NCI-H1092 treated with DMSO at 0.1 percent for 48 hours (cell line): ENCODE results near the gene KCTD7.
"Not testable (repeated sequence)": the region's sequence is repeated elsewhere in the genome, so short reads cannot be mapped to it uniquely, and the experiment has no call there.

ENCODE experiments used
- DNase-seq: peaks from one replicate; lab custom pipeline; 2025; lab: John Stamatoyannopoulos, UW

The KCTD7 gene

DNA sequence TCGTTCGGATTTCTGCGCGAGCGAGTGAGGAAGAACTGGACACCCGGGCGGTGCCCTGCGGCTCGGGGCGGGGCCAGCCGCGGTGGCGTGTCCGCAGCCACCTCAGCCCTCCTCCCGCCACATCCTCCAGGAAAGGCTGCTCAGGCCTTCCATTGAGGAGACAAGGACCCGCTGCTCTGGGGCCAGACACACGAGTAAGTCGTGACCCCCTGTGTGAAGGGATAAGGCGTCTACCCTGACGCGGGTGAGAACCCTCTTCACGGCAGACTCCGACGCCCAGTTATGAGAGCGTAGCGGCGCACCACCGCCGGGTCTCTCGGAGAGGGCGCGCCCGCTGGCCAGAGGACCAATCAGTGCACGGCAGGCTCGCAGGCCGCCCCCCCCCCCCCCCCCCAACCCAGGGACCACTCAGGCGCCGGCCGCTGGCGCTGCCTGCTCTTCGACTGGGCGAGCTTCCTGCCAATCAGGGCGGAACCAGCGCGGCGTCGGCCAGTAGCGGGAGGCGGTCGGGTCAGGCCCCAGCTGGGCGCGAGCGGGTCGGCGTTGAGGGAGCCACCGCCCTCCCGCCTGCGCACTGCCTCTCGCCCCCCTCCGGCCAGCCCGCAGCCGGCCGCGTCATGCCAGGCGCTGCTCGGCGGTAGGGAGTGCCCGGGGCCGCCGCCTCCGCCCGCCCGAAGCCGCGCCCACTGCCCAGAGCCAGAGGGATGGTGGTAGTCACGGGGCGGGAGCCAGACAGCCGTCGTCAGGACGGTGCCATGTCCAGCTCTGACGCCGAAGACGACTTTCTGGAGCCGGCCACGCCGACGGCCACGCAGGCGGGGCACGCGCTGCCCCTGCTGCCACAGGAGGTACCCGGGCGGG lies at the start of gene KCTD7:
TSS of gene KCTD7 (plus strand) at position 521 of the 861 bp plus-strand sequence. CDS start at position 705, 184 bp downstream.
- peak; percentile 98 for DNase-seq

DNA sequence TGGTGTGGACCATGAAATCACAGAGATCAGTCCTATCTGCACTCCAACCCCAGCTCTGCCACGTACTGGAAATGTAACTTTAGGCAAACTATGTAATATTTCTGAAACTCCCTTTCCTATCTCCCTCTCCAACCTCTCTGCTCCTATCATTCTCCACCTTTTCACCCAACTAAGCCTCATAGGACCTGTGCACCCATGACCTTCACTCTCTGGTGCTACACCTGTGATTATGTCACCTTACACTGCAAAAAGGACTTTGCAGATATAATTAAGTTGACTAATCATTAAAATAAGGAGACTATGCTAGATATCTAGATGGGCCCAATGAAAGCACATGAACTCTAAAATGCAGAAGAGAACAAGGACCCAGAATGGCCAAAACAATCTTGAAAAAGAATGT lies 48.3 kb upstream of the KCTD7 start:
- not testable (repeated sequence) for DNase-seq

DNA sequence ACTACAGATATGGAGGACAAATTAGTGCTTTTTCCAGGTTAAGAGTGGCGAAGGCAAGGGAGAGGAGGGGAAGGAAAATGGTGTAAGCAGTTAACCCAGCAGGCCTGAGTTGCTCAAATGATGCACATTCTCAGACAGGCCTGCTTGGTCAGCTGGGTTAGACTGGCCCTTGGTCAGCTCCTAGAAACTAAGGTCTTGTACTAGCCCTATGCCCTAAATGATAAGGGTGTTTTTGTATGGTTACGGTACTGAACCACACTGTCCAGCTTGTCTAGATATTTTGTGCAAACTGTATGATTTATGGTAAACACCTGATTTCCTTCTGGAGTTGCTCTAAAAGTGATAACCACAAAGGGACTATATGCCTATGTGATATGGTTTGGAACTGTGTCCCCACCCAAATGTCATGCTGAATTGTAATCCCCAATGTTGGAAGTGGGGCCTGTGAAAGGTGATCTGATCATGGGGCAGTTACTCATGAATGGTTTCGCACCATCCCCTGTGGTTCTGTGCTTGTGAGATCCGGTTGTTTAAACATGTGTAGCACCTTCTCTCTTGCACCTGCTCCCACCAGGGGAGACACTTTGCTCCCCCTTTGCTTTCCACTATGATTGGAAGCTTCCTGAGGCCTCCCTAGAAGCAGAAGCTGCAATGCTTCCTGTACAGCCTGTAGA lies 45.7 kb upstream of the KCTD7 start:
- DNase-seq, result not testable (repeated sequence)

DNA sequence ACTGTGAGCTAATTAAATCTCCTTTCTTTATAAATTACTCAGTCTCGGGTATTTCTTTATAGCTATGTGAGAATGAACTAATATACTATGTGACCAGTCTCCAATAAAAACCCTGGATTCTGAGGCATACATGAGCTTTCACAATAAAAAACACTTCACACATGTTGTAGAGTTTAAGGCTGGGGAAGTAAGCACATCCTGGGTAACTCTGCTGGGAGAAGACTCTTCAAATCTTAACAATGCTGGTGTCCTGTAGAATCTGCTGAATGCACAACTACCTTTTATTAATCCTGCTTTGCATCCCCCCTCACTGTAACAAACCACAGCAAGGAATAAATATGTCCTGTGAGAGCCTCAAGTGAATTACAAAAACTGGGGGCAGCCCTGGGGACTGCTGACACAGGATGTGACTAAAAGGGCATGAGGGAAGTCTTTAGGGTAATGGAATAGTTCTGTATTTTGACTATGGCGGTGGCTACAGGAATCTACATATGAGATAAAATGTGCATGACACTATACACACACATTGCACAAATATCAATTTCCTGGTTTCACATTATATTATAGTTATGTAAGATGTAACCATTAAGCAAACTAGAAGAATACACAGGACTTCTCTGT lies 45.1 kb upstream of the KCTD7 start:
- no peak for DNase-seq

- DNase-seq, result no peak
Measured at GRCh38 chr7:66586181-66586580, 42.5 kb upstream of the KCTD7 start.

DNA sequence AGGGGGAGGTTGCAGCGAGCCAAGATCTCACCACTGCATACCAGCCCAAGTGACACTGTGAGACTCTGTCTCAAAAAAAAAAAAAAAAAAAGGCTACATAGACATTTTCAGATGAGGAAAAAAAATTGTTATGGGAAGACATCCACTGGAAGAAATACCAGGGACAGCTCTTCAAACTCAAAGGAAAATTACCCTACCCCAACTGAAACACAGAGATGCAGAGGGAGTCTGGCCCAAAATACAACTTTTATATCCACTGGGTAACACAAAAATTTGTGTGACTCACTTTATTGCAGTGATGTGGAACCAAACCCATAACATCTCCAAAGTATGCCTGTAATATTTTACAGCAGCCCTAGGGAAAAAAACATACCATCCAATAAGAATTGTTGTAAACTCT lies 40.5 kb upstream of the KCTD7 start:
- DNase-seq, result not testable (repeated sequence)

DNA sequence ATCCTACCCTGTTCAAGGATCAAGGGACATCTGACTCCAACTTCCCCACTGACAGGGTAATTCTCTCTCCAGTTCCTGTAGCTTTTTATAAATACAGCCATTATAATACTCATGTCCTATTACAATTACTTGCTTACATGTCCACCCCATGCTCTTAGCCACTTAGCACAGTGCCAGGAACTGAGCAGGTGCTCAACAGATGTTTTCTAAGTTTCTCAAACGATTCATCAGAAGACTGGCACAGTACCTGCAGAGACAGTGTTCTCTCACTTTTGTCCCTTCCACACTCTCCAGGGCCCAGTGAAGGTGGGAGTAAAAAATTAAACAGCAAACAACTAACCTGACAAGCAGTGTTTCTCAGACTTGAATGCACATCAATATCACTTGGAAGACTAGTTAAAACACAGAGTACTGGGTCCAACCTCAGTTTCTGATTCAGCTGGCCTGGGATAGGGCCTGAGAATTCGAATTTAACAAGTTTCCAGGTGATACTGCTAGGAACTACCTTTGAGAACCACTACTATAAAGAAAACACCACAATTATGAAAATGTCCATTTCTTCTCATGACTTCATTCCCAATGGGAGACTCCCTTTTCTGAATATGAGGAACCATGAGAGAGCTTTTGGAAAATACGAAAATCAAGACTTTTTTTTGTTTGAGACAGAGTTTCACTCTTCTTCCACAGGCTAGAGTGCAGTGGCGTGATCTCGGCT lies 39.7 kb upstream of the KCTD7 start:
- DNase-seq, result not testable (repeated sequence)

- DNase-seq, result not testable (repeated sequence)
Measured at GRCh38 chr7:66590302-66591057, 38.2 kb upstream of the KCTD7 start.

DNA sequence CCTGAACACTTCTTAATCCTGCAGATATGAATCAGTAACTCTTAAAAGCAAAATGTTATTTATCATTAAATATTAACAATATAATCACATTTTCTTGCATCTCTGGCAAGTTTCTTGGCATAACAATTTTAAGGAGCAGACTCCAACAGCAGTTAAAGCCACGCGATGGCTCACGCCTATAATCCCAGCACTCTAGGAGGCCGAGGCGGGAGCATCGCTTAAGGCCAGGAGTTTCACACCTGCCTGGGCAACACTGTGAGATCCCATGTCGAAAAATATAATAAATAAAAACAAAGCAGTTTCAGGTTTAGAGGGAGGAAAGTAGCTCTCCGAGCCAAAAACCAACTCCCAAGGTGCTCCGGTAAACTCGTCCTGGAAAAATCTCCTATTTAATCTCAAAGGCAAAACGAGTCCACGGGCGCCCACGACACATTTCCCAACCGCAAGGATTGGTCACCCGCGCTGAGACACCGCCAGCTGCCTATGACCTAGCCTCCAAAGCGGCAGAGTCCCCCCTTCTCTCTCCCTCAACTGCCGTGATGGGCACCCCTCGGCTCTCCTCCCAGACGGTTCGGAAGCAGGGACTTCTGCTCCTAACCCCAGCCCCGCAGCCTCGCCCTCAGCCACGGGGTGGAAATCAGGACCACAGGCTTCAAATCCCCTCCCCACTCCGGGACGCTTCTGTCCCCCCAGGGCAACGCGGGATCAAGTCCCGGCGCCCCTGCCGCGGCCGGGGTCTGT lies 37.5 kb upstream of the KCTD7 start:
- DNase-seq, result not testable (repeated sequence)

GRCh38 chr7:66591799-66592596 lies 36.7 kb upstream of the KCTD7 start:
- peak; percentile 91 for DNase-seq

GRCh38 chr7:66592597-66593146 lies 36.0 kb upstream of the KCTD7 start:
- DNase-seq, result not testable (repeated sequence)

DNA sequence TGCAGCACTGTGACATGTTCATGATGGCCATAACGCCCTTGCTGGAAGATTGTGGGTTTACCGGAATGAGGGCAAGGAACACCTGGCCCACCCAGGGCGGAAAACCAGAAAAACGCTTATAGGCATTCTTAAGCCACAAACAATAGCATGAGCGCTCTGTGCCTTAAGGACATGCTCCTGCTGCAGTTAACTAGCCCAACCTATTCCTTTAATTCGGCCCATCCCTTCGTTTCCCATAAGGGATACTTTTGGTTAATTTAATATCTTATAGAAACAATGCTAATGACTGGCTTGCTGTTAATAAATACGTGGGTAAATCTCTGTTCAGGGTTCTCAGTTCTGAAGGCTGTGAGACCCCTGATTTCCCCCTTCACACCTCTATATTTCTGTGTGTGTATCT lies 34.6 kb upstream of the KCTD7 start:
- not testable (repeated sequence) for DNase-seq

GRCh38 chr7:66597461-66597860 lies 31.2 kb upstream of the KCTD7 start:
- no peak for DNase-seq

GRCh38 chr7:66602159-66602558 lies 26.5 kb upstream of the KCTD7 start:
- no peak for DNase-seq

DNA sequence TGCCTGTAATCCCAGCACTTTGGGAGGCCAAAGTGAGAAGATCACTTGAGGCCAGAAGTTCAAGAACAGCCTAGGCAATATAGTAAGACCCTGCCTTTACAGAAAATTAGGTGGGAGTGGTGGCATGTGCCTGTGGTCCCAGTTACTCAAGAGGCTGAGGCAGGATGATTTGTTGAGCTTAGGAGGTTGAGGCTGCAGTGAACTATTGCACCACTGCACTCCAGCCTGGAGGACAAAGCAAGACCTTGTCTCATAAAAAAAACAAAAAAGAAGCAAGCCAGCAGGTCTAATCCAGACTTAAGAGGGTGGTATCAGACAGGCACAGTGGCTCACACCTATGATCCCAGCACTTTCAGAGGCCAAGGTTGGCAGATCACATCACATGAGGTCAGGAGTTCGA lies 24.5 kb upstream of the KCTD7 start:
- DNase-seq, result no peak

DNA sequence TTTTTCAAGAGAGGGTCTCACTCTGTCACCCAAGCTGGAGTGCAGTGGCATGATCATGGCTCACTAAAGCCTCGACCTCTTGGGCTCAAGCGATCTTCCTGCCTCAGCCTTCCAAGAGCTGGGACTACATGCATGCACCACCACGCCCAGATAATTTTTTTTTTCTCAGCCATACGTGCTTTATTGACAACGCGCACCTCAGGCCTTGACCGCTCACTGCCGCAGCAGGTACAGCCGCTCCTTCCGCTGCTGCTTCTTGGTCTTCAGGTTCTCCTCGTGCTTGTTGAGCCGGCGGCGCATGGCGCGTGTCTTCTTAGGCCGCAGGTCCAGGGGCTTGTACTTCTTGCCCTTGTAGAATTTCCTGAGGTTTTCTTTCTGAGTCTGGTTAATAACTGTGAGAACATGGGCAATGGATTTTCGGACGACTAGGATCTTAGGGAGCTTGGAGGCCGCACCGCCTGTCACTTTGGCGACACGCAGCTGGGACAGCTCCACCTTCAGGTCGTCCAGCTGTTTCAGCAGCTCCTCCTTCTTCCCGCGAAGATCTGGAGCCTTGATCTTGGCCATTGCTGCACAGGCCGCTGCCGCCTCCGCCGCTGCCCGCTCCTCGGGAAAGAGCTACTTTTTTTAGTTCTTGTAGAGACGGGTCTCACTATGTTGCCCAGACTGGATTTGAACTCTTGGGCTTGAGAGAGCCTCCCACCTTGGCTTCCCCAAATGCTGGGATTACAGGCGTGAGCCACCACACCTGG lies 22.0 kb upstream of the KCTD7 start:
- not testable (repeated sequence) for DNase-seq

GRCh38 chr7:66609176-66609575 lies 19.5 kb upstream of the KCTD7 start:
- DNase-seq, result no peak

GRCh38 chr7:66614596-66614995 lies 14.1 kb upstream of the KCTD7 start:
- DNase-seq, result not testable (repeated sequence)

DNA sequence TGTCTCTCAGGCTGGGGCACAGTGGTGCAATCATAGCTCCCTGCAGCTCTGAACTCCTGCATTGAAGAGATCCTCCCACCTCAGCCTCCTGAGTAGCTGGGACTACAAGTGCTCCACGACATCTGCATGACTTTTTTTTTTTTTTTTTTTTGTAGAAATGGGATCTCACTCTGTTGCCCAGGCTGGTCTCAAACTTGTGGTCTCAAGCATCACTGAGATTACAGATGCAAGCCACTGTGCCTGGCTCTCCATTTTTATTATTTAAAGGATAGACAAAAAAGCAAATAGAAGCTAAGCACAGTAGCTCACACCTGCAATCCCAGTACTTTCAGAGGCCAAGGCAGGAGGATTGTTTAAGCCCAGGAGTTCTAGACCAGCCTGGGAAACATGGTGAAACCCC lies 13.0 kb upstream of the KCTD7 start:
- no peak for DNase-seq
